T follicular helper cell (primary cell): ENCODE results near the gene PGA4.
"Not testable (repeated sequence)": the region's sequence is repeated elsewhere in the genome, so short reads cannot be mapped to it uniquely, and the experiment has no call there.

Experiments used
- DNase-seq: peaks from one replicate; pipeline ENCODE4 v3.0.0-alpha.2; 2020; ENCODE audit warnings: low read depth

Gene PGA4

DNA sequence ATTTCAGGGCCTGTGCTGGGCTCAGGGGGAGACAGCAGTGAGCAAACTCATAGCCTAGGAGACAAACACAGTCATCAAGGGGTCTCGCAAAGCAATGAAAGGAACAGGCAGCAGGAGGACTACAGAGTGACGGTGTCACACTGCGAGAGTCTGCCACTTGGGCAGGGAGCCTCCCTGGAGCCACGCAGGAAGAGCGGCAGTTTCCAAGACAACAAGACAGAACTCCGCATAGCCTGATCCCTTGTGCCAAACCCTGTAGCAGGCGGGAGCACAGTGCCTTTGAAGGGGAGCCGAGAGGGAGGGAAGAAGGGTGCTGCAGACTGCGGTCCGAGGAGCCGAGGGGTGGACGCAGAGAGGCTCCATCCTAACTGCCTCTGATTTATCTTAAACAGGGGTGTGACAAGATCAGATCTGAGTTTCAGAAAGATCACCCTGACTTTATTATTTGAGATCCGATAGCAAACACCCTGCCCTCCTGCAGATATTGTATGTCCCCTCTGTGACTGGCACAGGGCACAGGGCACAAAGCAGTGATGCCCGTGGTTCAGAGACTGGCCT is 17.6 kb upstream of the PGA4 start:
- not testable (repeated sequence) for DNase-seq

DNA sequence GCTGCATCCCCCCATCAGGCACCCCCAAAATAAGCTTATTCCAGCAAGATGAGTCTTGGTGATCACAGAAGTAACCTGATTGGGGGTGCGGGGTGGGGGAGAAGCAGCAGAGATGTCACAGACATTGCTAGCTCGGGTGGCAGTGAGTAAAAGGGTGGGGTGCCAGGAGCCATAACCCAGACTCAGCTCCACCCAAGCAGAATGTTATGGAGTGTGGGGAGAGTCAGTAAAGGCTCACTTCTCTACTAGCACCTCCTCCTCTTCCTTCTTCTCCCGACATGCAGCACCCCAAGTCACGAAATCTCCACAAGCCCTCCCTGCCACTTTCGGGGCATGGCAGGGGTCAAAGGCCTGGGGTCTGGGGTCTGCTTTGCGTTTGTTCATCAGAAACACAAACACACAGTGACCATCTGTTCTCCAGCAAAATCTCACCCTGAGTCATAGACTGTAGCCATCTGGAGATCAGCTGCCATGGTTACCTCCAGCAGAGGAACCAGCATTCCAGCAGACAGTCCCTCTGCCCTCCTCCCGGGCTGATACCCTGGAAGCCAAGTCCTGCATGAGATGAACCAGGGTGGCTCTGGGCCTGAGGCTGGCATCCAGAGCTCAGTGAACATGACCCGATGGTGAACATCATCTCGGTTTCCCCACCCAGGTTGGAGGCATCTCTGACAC is 14.4 kb upstream of the PGA4 start:
- not testable (repeated sequence) for DNase-seq

DNA sequence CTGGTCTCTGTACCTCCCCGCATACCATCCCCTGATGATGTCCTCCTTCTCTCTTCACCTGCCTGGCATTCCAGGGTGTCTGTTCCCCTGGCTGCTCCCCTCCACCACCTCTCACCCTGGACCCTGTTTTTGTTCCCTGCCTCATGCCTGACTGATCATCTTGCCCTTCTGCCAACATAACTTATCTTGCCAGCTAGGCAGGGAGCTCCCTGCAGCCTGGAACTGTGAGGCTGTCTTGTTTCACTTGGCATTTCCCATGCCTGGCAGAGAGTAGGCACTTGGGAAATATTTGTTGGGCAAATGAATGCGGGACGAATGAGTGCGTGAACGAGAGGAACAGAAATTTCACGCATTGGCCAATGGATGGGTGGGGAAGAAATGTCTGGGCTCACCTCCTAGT is 11.5 kb upstream of the PGA4 start:
- not testable (repeated sequence) for DNase-seq

- not testable (repeated sequence) for DNase-seq
These were observed 10.7 kb upstream of the PGA4 start for GRCh38 chr11:61211327-61211952.

DNA sequence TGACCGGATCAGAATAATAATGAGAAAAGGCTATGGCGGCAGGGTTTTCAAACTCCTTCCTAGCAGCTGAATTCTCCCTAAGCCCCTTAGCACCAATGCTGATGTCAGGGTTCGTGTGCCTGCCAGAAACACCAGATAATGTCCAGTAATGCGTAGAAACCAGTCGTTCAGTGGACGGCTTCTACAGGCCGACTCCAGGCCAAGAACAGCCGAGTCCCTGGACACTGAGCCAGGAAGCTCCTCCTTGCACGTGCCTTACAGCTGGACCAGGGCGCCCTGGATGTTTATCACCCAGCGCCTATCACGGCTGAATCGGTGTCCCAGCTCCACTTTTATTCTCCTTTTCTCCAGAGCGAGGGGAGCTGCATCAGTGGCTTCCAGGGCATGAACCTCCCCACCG is 9.9 kb upstream of the PGA4 start:
- DNase-seq, result not testable (repeated sequence)

- not testable (repeated sequence) for DNase-seq
These were observed 8.3 kb upstream of the PGA4 start for GRCh38 chr11:61213711-61214324.

DNA sequence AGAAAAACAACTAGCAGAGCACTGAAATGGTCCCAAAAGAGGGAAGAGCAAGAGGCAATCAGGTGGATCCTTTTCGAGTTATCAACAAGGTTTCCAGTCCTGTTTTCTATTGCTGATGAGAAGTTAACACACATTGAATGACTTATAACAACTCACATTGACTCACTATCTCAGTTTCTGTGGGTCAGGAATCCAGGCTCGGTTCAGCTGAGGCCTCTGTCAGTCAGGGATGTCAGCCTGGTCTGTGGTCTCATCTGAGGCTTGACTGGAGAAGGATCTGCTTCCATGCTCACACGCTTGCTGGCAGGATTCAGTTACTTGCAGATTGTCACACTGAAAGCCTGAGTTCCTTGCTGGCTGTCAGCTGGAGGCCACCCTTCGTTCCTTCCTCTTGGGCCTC is 3.8 kb upstream of the PGA4 start:
- not testable (repeated sequence) for DNase-seq

GRCh38 chr11:61219016-61219415 is 3.1 kb upstream of the PGA4 start:
- DNase-seq, result not testable (repeated sequence)

DNA sequence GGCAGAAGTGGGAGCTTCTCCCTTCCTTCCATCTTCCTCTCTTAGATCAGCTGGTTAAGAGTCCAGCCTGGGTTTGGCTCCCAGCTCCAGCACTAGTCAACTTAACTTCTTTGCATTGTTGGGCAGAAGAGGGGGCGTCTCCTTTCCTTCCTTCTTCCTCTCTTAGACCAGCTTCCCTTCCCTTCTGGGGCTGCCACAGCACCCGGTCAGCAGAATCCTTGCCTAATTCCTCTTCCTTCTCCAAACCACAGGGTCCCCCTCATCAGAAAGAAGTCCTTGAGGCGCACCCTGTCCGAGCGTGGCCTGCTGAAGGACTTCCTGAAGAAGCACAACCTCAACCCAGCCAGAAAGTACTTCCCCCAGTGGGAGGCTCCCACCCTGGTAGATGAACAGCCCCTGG is 545 bp downstream of the PGA4 start:
- not testable (repeated sequence) for DNase-seq

GRCh38 chr11:61226457-61227137 is 4.5 kb downstream of the PGA4 start:
- DNase-seq, result not testable (repeated sequence)

- DNase-seq, result not testable (repeated sequence)
These were observed 7.3 kb downstream of the PGA4 start for GRCh38 chr11:61229458-61229857.

DNA sequence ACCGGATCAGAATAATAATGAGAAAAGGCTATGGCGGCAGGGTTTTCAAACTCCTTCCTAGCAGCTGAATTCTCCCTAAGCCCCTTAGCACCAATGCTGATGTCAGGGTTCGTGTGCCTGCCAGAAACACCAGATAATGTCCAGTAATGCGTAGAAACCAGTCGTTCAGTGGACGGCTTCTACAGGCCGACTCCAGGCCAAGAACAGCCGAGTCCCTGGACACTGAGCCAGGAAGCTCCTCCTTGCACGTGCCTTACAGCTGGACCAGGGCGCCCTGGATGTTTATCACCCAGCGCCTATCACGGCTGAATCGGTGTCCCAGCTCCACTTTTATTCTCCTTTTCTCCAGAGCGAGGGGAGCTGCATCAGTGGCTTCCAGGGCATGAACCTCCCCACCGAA is 8.9 kb downstream of the PGA4 start:
- DNase-seq, result not testable (repeated sequence)

DNA sequence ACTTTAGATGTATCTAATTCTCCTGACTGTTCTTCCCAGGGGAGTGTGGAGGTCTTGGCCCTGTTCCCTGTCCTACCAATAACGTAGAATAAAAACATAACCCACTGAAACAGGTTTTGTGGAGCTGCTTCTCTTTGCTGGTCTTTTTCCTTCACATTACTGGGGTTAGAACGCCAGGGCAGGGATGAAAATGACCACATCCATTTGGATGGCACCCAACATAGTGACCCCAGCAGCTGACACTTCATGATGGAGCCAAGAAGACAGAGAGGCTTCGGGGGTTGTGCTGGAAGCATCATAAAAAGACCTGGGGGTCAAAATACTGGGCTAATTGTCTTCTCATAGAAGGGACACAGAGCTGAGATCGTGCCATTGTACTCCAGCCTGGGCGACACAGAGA is 9.4 kb downstream of the PGA4 start:
- DNase-seq, result not testable (repeated sequence)

GRCh38 chr11:61232548-61233145 is 10.5 kb downstream of the PGA4 start:
- not testable (repeated sequence) for DNase-seq

- not testable (repeated sequence) for DNase-seq
These were observed 15.0 kb downstream of the PGA4 start for GRCh38 chr11:61237130-61237529.

DNA sequence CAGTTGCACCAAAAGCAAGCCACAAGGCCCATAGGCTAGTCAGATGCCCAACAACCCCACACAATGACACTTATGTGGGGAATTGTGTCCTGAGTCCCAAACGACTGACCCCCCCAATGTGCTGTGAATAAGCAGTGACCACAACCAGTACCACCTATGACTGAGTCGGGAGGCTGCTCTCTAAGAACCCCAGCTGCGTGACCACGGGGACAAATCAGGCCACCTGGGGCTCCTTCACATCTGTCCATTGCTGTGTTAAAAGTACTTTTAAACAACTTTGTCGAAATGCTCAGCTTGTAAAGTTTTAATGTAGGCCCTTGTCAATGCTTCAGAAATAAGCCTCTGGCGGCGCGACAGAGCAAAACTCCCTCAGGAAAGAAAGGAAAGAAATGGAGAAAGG is 18.1 kb downstream of the PGA4 start:
- DNase-seq, result not testable (repeated sequence)

DNA sequence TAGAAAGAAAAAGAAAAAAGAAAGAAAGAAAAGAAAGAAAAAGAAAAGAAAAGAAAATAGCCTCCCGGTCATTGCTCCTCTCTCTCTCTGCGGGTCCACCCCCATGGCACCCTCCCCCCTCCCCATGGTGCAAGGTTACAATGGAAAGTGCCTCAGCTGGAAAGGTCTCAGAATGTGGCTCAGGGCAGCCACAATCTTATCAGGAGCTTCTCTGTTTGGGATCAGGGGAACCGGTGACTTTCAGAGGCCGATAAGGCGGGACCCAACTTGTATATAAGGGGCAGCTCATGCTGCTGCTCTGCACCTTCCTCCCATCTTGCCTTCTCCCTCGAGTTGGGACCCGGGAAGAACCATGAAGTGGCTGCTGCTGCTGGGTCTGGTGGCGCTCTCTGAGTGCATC is 18.7 kb downstream of the PGA4 start, which contains the start of gene PGA5:
Gene PGA5 (plus strand): TSS at position 301 of the 400 bp plus-strand sequence. CDS start 52 bp downstream, at position 353.
- not testable (repeated sequence) for DNase-seq

GRCh38 chr11:61241526-61241925 is 19.4 kb downstream of the PGA4 start:
- DNase-seq, result not testable (repeated sequence)

DNA sequence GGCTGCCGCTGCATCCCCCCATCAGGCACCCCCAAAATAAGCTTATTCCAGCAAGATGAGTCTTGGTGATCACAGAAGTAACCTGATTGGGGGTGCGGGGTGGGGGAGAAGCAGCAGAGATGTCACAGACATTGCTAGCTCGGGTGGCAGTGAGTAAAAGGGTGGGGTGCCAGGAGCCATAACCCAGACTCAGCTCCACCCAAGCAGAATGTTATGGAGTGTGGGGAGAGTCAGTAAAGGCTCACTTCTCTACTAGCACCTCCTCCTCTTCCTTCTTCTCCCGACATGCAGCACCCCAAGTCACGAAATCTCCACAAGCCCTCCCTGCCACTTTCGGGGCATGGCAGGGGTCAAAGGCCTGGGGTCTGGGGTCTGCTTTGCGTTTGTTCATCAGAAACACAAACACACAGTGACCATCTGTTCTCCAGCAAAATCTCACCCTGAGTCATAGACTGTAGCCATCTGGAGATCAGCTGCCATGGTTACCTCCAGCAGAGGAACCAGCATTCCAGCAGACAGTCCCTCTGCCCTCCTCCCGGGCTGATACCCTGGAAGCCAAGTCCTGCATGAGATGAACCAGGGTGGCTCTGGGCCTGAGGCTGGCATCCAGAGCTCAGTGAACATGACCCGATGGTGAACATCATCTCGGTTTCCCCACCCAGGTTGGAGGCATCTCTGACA is 23.3 kb downstream of the PGA4 start:
- not testable (repeated sequence) for DNase-seq

DNA sequence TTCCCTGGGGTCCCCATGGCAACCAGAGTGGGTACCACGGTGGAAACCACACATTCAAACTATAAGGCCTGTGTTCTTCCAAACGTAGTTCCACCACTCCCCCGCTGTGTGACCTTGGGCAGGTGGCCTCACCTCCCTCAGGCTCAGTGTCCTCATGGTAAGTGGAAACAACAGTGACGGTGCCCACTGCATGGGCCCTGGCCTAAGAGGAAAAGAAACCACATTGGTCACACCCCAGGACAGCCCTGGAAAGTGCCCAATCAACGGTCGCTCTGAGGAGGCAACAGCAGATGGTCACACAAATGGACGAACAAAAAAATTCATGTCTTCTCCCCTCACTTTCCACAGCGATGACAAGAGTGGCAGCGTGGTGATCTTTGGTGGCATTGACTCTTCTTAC is 25.9 kb downstream of the PGA4 start:
- DNase-seq, result not testable (repeated sequence)

GRCh38 chr11:61249201-61249600 is 27.1 kb downstream of the PGA4 start:
- DNase-seq, result not testable (repeated sequence)
